C1 segment of cervical spinal cord (tissue), 14 donors: ENCODE measurements around the gene CCDC60.

Experiments used
- DNase-seq, 14 donors: peaks; one replicate each; lab custom pipeline; 2025; lab: John Stamatoyannopoulos, UW

Gene CCDC60

GRCh38 chr12:119384340-119384739, 49.8 kb downstream of the CCDC60 start:
- no peak for DNase-seq

GRCh38 chr12:119385659-119386058, 51.1 kb downstream of the CCDC60 start:
- DNase-seq = no peak

GRCh38 chr12:119389687-119390086, 55.2 kb downstream of the CCDC60 start:
- no peak for DNase-seq

GRCh38 chr12:119391673-119392072, 57.1 kb downstream of the CCDC60 start:
- no peak for DNase-seq

- no peak for DNase-seq
Measured at GRCh38 chr12:119393677-119394076, 59.1 kb downstream of the CCDC60 start.

GRCh38 chr12:119397540-119397939, 63.0 kb downstream of the CCDC60 start:
- no peak for DNase-seq

- no peak for DNase-seq
Measured at GRCh38 chr12:119398190-119398589, 63.7 kb downstream of the CCDC60 start.

GRCh38 chr12:119399301-119399700, 64.8 kb downstream of the CCDC60 start:
- DNase-seq = no peak

- no peak for DNase-seq
Measured at GRCh38 chr12:119406308-119406707, 71.8 kb downstream of the CCDC60 start.

GRCh38 chr12:119406811-119407210, 72.3 kb downstream of the CCDC60 start:
- no peak for DNase-seq

- DNase-seq = no peak
Measured at GRCh38 chr12:119409043-119409442, 74.5 kb downstream of the CCDC60 start.

GRCh38 chr12:119410396-119410795, 75.9 kb downstream of the CCDC60 start:
- DNase-seq = no peak

- no peak for DNase-seq
Measured at GRCh38 chr12:119412306-119412705, 77.8 kb downstream of the CCDC60 start.

GRCh38 chr12:119412811-119413794, 78.6 kb downstream of the CCDC60 start:
- peak in 13 of 14 donors; percentile 1 to 53 (median 25) for DNase-seq

GRCh38 chr12:119415714-119416113, 81.2 kb downstream of the CCDC60 start:
- no peak for DNase-seq

GRCh38 chr12:119417440-119417839, 82.9 kb downstream of the CCDC60 start:
- no peak for DNase-seq

- DNase-seq = no peak
Measured at GRCh38 chr12:119419381-119419780, 84.9 kb downstream of the CCDC60 start.

- DNase-seq = no peak
Measured at GRCh38 chr12:119423285-119423684, 88.8 kb downstream of the CCDC60 start.

- no peak for DNase-seq
Measured at GRCh38 chr12:119425623-119426022, 91.1 kb downstream of the CCDC60 start.

GRCh38 chr12:119431151-119431550, 96.6 kb downstream of the CCDC60 start:
- DNase-seq = no peak

GRCh38 chr12:119432949-119433348, 98.4 kb downstream of the CCDC60 start:
- DNase-seq = no peak

GRCh38 chr12:119440803-119441360, 106.4 kb downstream of the CCDC60 start:
- DNase-seq = no peak

GRCh38 chr12:119444462-119445044, 110.0 kb downstream of the CCDC60 start:
- peak in 3 of 14 donors; percentile 1 to 4 (median 1) for DNase-seq
